DMS 273 (cell line): ENCODE results near the gene CCL1.
A peak's percentile ranks its signal among the peaks of the same experiment; 100 is the strongest.
"Not testable (repeated sequence)": the region's sequence is repeated elsewhere in the genome, so short reads cannot be mapped to it uniquely, and the experiment has no call there.

ENCODE experiments used
- DNase-seq: peaks from one replicate; lab custom pipeline; 2025; ENCODE audit not compliant: unreplicated experiment; lab: John Stamatoyannopoulos, UW

The CCL1 gene

DNA sequence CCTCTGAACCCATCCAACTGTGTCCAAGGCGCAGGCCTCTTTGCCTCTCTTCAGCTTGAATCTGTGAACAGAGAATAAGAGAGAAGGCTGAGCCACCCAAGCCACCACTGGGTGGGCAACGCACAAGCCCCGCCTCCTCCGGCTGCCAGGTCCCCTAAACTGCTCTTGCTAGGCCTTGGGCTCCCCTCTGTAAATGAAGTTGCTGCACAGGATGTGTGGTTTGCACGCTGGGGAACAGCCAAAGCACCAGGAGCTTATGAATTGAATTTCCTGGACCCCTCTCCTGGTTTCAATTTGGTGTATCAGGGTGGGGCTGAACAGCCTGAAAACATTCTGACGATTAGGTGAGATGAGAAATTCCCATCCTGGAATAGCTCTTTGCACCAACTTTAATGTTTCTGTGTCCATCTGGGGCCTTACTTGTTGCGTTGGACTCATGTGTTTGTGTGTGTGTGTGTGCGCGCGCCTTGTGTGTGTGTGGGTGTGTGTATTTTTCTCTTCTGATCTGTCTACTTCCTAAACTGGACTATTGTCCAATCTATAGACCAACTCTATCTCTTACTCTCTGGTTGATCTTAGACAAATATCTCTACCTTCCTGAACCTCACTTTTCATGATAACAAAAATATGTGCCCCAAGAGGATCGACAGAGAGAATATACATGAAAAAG, 2.3 kb downstream of the CCL1 start:
- DNase-seq, result no peak

DNA sequence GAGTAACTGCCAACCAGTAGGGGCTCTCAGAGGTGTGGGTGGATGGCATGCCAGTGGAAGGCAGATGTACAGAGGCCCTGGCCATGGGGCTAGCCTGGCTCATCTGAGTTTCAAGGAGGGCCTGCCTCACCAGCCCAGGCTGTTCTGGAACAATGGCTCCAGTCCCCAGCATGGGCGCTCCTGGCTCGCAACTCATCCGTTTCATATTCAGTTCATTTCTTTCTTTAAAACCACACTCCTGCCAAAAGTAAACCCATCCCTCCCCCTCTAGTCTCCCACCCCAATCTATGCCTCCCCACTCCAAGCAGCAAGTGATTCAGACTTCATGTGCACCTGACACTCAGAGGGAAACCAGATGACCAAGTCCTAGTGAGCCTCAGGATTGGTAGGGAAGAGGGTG, 4.4 kb downstream of the CCL1 start:
- DNase-seq, result no peak

DNA sequence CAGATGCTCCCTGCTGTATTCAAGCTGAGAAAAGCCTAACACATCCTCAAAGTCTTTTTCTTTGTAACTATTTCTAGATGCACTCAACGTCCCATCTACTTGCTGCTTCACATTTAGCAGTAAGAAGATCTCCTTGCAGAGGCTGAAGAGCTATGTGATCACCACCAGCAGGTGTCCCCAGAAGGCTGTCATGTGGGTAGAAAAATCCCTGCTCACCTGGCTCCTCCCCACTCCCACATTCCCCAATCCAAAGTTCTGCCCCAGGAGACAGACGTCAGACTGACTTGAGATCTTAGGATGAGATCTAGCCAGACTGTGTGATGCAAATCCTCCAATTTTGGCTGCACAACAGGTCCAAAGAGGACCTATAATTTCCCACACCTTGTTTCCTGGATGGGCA, 5.6 kb downstream of the CCL1 start:
- DNase-seq, result no peak

DNA sequence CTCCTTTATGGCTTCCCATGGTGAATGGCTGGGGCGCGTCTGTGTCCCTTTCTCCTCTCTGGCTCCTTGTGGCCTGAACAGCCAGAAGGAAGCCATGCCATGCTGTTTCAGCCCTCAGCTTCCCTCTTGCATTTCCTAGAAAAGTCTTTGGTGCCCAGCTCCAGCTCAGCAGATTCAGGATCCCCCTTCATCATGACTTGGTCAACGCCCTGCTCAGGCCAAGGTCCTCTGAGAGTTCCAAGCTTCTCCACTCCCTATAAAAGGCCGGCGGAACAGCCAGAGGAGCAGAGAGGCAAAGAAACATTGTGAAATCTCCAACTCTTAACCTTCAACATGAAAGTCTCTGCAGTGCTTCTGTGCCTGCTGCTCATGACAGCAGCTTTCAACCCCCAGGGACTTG, 6.8 kb downstream of the CCL1 start, which contains the start of gene CCL13:
CCL13 (plus strand) TSS at position 287 of the 400 bp plus-strand sequence; CDS start at position 334, 47 bp downstream.
- DNase-seq, result no peak

DNA sequence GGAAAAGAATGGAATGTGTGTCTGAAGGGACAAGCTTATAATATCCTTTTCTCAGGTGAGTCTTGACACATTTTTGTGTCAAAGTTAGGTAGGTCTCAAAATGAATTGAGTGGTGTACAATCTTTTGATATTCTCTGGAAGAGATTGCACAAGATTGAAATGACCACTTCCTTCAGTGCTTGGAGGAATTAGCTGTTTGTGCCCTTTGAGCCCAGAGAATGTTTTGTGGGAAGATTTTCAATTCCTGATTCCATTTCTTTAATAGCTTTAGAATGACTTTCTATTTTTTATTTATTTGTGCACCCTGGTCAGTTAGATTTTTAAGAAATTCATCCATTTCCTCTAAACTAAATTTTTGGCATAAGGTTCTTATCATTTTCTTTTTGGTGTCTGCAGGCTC, 8.4 kb downstream of the CCL1 start:
- no peak for DNase-seq

DNA sequence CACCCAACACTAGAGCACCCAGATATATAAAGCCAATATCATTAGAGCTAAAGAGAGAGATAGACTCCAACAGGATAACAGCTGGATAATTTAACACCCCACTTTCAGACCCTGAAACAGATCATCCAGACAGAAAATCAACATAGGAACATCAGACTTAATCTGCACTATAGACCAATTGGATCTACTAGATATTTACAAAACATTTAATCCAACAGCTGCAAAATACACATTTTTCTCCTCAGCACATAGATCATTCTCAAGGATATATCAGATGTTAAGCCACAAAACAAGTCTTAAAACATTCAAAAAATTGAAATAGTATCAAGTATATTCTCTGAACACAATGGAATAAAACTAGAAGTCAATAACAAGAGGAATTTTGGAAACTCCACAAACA, 10.8 kb downstream of the CCL1 start:
- no peak for DNase-seq

DNA sequence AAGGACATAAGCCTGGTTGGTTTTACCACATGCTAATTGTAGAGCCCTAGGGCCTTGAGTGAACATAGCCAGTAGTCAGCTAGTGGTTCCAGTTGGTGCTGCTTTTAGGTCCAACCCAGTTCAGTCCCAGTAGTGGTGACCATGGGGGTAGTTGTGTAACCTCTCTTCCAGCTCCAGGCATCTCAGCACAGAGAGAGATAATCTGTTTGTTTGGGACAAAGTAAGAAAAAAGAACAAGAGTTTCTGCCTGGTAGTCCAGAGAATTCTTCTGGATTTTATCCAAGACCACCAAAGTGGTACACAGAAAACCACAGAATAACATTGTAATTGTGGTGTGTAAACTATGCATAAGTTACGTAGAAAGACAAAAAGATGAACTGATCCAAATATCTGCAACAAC, 11.9 kb downstream of the CCL1 start:
- no peak for DNase-seq

DNA sequence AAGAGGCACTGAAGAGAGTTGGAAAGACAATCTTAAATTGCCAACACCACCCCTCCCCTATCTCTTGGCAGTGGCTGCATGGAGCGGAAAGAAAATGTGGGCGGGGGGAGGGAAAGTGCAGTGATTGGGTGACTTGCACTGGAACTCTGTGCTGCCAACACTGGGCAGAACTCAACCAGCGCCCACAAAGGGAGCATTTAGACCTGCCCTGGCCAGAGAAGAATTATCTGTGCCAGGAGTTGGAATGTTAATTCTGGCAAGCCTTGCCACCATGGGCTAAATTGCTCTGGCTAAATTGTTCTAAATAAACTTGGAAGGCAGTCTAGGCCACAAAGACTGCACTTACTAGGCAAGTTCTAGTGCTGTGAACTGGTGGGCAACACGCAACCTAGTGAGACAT, 13.3 kb downstream of the CCL1 start:
- no peak for DNase-seq

DNA sequence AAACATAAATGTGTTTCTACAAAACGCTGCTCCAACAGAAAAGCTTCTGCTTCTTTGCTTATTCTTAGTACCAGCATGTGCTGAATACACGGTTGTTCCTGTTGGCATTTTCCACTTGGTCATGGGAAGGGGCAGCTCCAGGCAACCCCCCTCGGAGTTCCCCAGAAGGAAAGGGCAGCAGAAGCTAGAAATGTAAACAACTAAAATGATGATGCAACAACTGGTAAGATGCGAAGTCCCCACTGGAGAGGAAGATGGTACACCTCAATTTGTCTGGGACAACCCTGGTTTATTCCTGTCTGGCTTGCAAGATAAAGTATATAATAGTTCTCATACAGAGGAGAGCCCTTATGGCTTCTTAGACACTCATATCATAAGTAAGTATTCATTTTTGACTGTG, 16.0 kb downstream of the CCL1 start:
- no peak for DNase-seq

DNA sequence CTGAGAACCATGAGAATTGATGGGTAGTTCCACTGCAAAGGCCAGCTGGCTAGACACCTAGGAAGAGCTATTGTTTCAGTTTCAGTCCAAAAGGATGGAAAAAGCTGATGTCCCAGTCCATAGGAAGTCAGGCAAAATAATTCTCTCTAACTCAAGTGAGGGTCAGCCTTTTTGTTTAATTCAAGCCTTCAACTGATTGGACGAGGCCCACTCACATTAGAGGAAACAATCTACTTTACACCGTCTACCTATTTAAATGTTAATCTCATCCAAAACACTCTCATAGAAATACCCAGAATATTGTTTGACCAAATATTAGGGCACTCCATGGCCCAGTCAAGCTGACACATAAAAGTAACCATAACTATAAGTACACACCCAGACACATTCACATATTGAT, 21.1 kb downstream of the CCL1 start:
- DNase-seq, result no peak

DNA sequence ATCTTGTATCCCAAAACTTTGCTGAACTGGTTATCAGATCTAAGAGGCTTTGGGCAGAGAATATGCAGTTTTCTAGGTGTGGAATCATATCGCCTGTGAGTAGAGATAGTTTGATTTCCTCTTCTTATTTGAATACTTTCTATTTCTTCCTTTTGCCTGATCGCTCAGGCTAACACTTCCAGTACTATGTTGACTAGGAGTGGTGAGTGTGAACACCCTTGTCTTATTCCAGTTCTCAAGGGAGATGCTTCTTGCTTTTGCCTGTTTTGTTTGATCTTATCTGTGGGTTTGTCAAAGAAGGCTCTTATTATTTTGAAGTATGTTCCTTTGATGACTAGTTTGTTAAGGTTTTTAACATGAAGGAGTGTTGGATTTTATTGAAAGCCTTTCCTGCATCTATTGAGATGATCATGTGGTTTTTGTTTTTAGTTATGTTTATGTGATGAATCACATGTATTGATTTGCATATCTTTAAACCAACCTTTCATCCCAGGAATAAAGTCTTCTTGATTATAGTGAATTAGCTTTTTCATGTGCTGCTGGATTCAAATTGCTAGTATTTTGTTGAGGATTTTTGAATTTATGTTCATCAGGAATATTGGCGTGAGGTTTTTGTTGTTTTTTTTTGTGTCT, 23.8 kb downstream of the CCL1 start:
- no peak for DNase-seq

DNA sequence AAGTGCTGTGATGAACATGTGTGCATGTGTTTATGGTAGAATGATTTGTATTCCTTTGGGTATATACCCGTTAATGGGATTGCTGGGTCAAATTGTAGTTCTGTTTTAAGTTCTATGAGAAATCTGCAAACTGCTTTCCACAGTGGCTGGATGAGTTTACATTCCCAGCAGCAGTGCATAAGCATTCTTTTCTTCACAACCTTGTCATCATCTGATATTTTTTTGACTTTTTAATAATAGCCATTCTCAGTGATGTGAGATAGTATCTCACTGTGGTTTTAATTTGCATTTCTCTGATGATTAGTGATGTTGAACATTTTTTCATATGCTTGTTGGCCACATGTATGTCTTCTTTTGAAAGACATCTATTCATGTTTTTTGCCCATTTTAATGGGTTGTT, 25.3 kb downstream of the CCL1 start:
- no peak for DNase-seq

DNA sequence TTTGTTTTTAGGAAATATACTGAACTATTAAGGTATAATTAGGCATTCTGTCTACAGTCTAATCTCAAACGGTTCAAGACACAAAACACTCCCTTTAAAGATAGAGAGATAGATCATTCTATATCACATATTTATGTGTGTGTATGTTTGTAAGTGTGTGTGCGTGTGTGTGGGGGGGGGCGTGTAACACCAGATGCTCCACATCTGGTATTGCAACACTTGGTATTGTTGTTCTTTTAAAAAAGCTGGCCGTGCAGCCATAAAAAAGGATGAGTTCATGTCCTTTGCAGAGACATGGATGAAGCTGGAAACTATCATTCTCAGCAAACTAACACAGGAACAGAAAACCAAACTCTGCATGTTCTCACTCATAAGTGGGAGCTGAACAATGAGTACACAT, 35.5 kb downstream of the CCL1 start:
- DNase-seq, result not testable (repeated sequence)

DNA sequence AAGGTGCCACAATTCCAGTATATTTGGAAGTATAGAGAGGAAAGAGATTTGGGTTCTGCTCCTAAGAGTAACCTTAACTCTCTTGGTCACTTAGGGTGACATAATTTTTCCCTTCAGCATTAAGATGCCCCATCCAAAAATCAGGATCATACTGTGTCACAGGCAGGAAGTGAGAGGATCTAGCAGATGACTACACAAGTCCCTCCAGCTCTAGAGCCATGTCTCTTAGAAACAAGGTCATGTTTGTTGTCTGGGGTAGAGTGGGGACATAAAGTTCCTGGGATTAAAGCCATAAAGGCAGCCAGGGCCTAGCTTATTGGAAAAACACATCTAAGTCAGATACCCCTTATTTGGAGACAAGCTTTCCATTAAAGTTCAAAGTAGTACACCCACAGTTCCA, 41.1 kb downstream of the CCL1 start:
- no peak for DNase-seq

DNA sequence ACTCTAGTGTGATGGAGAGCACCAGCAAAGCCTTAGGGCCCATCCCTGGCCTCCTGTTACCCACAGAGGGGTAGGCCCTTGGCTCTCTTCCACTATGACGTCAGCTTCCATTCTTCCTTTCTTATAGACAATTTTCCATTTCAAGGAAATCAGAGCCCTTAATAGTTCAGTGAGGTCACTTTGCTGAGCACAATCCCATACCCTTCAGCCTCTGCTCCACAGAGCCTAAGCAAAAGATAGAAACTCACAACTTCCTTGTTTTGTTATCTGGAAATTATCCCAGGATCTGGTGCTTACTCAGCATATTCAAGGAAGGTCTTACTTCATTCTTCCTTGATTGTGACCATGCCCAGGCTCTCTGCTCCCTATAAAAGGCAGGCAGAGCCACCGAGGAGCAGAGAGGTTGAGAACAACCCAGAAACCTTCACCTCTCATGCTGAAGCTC, 44.0 kb downstream of the CCL1 start, which contains the start of gene CCL8:
CCL8 (plus strand) TSS at position 397 of the 445 bp plus-strand sequence. CDS start 67 bp downstream, outside the sequence.
- no peak for DNase-seq

DNA sequence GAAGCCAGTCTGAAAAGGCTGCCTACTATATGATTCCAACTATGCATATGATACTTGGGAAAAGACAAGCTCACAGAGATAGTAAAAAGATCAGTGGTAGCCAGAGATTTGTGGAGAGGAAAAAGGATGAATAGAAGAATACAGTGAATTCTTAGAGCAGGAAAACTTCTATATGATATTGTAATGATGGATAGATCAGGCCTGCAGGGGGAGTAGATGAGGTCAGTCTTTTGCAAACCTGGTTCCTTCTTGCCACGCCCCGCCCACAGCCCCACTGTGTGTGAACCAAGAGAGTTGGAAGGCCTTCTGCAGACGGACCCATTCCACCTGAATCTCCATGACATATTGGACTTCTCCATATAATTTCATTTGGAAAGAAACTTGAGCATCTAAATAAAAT, 44.6 kb downstream of the CCL1 start:
- DNase-seq, result peak; percentile 33

DNA sequence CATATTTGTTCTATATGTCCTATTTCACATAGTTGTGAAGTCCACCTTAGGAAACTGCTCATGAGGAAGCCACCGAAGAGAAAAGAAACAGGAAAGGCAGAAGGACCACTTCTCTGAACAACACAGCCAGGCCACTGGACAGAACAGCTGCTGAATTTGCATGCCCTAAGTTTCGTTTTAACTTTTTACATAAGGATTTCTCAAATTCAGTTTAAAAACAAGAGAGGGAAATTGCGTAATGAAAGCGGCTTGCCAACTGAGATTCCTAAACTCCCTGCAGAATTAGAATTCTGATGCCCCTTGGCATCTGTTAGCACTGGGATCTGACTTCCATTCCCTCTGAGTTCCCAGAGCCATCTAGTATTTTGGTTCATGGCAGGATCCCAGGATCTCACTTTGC, 48.8 kb downstream of the CCL1 start:
- DNase-seq, result no peak

DNA sequence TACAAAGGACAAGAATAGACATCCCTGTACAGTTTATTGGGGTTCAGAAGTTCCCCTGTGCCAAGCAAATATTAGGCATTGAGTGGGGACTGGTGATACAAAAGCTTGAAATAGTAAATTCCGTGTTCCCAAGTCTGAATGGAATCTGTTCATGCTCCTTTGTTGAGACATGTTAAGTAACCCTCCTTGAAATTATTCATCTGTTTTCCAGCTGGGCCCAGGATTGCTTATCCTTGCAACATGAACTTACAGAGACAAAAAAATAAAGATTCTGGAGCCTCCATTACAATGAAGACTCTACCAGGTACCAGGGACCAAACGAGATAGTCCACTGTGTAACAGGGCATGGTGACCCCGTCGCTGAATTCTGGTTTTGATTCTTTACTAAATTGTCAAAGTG, 49.9 kb downstream of the CCL1 start:
- DNase-seq, result no peak

DNA sequence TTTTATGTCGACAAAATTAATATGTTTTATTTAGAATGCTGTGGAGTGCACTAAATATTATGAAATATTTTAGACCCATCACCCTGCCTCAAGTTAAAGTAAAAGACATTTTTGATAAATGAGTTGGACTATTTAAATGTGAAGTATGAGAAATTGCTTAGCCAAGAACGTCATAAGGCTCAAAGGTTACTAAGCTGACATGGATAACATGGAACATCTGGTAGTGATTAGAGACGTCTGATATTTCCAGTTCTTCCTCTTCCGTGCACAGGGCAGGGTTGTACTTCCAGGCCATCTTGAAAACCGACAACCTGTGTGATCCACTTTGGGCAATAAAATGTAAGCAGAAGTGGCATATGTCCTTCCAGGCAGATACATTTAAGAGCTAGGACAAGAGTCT, 51.0 kb downstream of the CCL1 start:
- DNase-seq, result no peak

DNA sequence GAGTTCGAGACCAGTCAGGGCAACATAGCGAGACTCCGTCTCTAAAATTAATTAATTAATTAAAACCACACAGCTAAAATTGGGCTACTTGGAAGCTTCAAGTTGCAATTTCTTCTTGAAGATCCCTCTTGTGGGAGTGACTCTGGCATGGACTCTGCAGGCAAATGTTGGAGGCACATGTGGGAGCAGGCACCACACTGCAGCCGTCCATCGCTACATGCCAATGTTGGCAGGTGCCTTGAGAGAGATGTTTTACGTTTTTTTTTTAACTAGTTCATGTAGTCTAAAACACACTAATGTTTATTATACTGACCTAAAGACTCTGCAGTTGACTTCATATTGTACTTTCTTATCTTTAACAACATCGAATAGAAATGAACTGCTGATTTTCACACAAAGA, 51.7 kb downstream of the CCL1 start:
- DNase-seq, result no peak
